Endodermal cell (in vitro differentiated cells): ENCODE data around the gene HSPB2. TPM values are rescaled to one million over a fixed set of nuclear protein-coding genes. Genes with fewer than 3 reads are reported as not detected.

Source experiments
- DNase-seq: peaks from one replicate; pipeline ENCODE4 v3.0.0-alpha.2; 2017
- H3K27ac ChIP-seq: 2 replicates; pipeline ENCODE4 v1.5.1; 2013; ENCODE audit warnings: mild to moderate bottlenecking, low read depth, low read length, moderate library complexity
- H3K27me3 ChIP-seq: 2 replicates; pipeline ENCODE4 v1.6.1; 2013; ENCODE audit warnings: mild to moderate bottlenecking, low read length, moderate library complexity; ENCODE audit not compliant: insufficient read depth, control insufficient read depth, poor library complexity, severe bottlenecking
- H3K36me3 ChIP-seq: 2 replicates; pipeline ENCODE4 v1.7.0; 2013; ENCODE audit warnings: mild to moderate bottlenecking, low read length, moderate library complexity; ENCODE audit not compliant: control insufficient read depth, insufficient read depth
- H3K4me1 ChIP-seq: one replicate; pipeline ENCODE4 v1.7.0; 2013; ENCODE audit warnings: low read length; ENCODE audit not compliant: control insufficient read depth, insufficient read depth
- H3K4me3 ChIP-seq: 2 replicates; pipeline ENCODE4 v1.5.1; 2013; ENCODE audit warnings: mild to moderate bottlenecking, low read length, moderate library complexity
- H3K9ac ChIP-seq: 2 replicates; pipeline ENCODE4 v1.6.1; 2013; ENCODE audit warnings: mild to moderate bottlenecking, low read length, moderate library complexity; ENCODE audit not compliant: poor library complexity, severe bottlenecking; ENCODE audit errors: extremely low read depth
- H3K9me3 ChIP-seq: 2 replicates; pipeline ENCODE4 v1.6.1; 2013; ENCODE audit warnings: mild to moderate bottlenecking, low read length, moderate library complexity; ENCODE audit not compliant: control insufficient read depth
- H3K27ac Mint-ChIP-seq: 2 replicates; pipeline ENCODE4 v1.8.0; 2020; ENCODE audit warnings: mixed read lengths
- H3K27me3 Mint-ChIP-seq: 2 replicates; pipeline ENCODE4 v1.8.0; 2021; ENCODE audit warnings: mild to moderate bottlenecking, mixed read lengths; ENCODE audit not compliant: insufficient read depth
- H3K36me3 Mint-ChIP-seq: 2 replicates; pipeline ENCODE4 v1.8.0; 2020; ENCODE audit warnings: low read depth, mixed read lengths
- H3K4me1 Mint-ChIP-seq: 2 replicates; pipeline ENCODE4 v1.8.0; 2020; ENCODE audit warnings: mixed read lengths
- H3K4me3 Mint-ChIP-seq: 2 replicates; pipeline ENCODE4 v1.8.0; 2020; ENCODE audit warnings: mild to moderate bottlenecking, moderate library complexity, mixed read lengths
- H3K9me3 Mint-ChIP-seq: 2 replicates; pipeline ENCODE4 v1.8.0; 2020; ENCODE audit warnings: mild to moderate bottlenecking, mixed read lengths
- CTCF ChIP-seq: fragments of 200-600 bp; sonication (generic); conservative IDR thresholded peaks from 2 replicates; pipeline ENCODE4 v1.5.0; 2021; ENCODE audit warnings: antibody characterized with exemption, mild to moderate bottlenecking
- WGBS, 2 experiments: methylation state at CpG; one replicate each; pipeline versions ENCODE4 v1.1.5 to v1.1.7; 2013; ENCODE audit warnings: missing lambda C conversion rate in 2 of 2, mixed read lengths in 1 of 2; ENCODE audit not compliant: insufficient coverage in 1 of 2, insufficient read length in 1 of 2; 5-methylcytosine and 5-hydroxymethylcytosine counted together
- total RNA-seq, 2 donors: library from RNA; stranded (reverse); fragmentation: NEBNext Ultra II Directional in 1 of 2; extraction: Animal tissue kit (Norgen Biotek cat#: 25700) in 1 of 2; gene quantifications; 2 replicates in 1 of 2; 3 replicates in 1 of 2; pipeline ENCODE4 v1.2.1, GENCODE V29; 2021

The HSPB2 gene
- total RNA-seq, 2 donors from 2014 or later, result 0.20 to 0.33 TPM

GRCh38 chr11:111951565-111951964, 39.0 kb downstream of the HSPB2 start:
- Mint-ChIP-seq H3K9me3 (peaks cover 19% of the 10 kb centered on the region), H3K4me1 (peaks cover 12% of the 10 kb centered on the region), H3K27me3 (no peaks in the 10 kb centered on the region), H3K36me3 (peaks cover 4% of the 10 kb centered on the region), H3K27ac (no peak overlapping the region), H3K4me3 (no peak overlapping the region)
- Histone ChIP-seq H3K27me3 (no peaks in the 10 kb centered on the region), H3K9me3 (peaks cover 7% of the 10 kb centered on the region), H3K4me1 (no peaks in the 10 kb centered on the region), H3K9ac (no peak overlapping the region), H3K27ac (no peak overlapping the region), H3K4me3 (no peak overlapping the region), H3K36me3 (no peaks in the 10 kb centered on the region)
- no peak for TF ChIP-seq CTCF
- 95 to 96% methylated on average over 2 to 3 of the region's 3 CpGs for WGBS, 2 experiments
- DNase-seq, result no peak

- WGBS, 2 experiments, result 98 to 100% methylated on average over 2 to 3 of the region's 4 CpGs
- no peak for DNase-seq
Observed at GRCh38 chr11:111954154-111954553, 41.6 kb downstream of the HSPB2 start.

GRCh38 chr11:111957663-111958444, 45.3 kb downstream of the HSPB2 start:
- H3K4me1 ChIP-seq, result no peaks in the 10 kb centered on the region
- H3K4me3 ChIP-seq, result no peak overlapping the region
- H3K36me3 Mint-ChIP-seq, result peaks cover 17% of the 10 kb centered on the region
- H3K9me3 Mint-ChIP-seq, result peaks cover 12% of the 10 kb centered on the region
- H3K27ac Mint-ChIP-seq, result no peak overlapping the region
- H3K9me3 ChIP-seq, result no peaks in the 10 kb centered on the region
- WGBS, 2 experiments, result 93 to 98% methylated on average over 5 to 12 of the region's 12 CpGs
- H3K4me3 Mint-ChIP-seq, result no peak overlapping the region
- no peak for DNase-seq
- H3K36me3 ChIP-seq, result no peaks in the 10 kb centered on the region
- H3K27ac ChIP-seq, result no peak overlapping the region
- TF ChIP-seq CTCF, result no peak
- H3K4me1 Mint-ChIP-seq, result peaks cover 6% of the 10 kb centered on the region
- H3K27me3 Mint-ChIP-seq, result no peaks in the 10 kb centered on the region
- no peak overlapping the region for H3K9ac ChIP-seq
- H3K27me3 ChIP-seq, result no peaks in the 10 kb centered on the region

More at GRCh38 chr11:111954154-111954553, 41.6 kb downstream of the HSPB2 start:
- H3K36me3 Mint-ChIP-seq, result peaks cover 16% of the 10 kb centered on the region
- no peak for TF ChIP-seq CTCF
- peaks cover 24% of the 10 kb centered on the region for H3K9me3 Mint-ChIP-seq
- Histone ChIP-seq H3K9ac (no peak overlapping the region), H3K9me3 (peaks cover 7% of the 10 kb centered on the region), H3K4me3 (no peak overlapping the region), H3K36me3 (no peaks in the 10 kb centered on the region), H3K27me3 (no peaks in the 10 kb centered on the region), H3K4me1 (no peaks in the 10 kb centered on the region), H3K27ac (no peak overlapping the region)
- peaks cover 5% of the 10 kb centered on the region for H3K4me1 Mint-ChIP-seq
- H3K27me3 Mint-ChIP-seq, result no peaks in the 10 kb centered on the region
- H3K27ac Mint-ChIP-seq, result no peak overlapping the region
- no peak overlapping the region for H3K4me3 Mint-ChIP-seq
